HG02981 (cell line): ENCODE results near the gene OAS1.

Source experiments
- ATAC-seq: cut with Tn5 transposase; IDR thresholded peaks from one replicate; pipeline ENCODE4 v1.9.1; 2021; ENCODE audit warnings: mild to moderate bottlenecking, moderate library complexity; ENCODE audit not compliant: unreplicated experiment

Gene OAS1

DNA sequence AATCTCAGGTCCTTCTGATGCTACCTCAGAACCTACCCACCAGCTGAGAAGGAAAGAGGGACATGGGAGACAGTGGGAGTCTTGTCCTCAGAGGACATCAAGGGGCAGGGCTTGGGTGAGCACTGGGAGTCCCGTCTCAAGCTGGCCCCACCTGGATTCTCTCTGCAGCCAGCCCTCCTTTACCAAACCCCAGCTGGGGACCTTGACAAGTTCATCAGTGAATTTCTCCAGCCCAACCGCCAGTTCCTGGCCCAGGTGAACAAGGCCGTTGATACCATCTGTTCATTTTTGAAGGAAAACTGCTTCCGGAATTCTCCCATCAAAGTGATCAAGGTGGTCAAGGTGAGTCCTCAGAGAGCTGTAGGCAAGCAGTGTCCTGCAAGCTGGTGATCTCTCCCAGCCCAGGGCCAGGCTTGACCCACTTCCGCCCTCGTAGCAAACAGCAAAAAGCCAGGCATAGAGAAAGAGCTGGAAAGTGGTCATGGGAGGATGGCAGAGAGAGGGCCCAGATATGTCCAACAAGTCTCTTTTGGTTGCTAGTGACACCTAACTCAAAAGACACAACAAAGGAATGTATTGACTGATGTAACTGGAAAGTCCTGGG lies 57.4 kb downstream of the OAS1 start:
- no peak for ATAC-seq

DNA sequence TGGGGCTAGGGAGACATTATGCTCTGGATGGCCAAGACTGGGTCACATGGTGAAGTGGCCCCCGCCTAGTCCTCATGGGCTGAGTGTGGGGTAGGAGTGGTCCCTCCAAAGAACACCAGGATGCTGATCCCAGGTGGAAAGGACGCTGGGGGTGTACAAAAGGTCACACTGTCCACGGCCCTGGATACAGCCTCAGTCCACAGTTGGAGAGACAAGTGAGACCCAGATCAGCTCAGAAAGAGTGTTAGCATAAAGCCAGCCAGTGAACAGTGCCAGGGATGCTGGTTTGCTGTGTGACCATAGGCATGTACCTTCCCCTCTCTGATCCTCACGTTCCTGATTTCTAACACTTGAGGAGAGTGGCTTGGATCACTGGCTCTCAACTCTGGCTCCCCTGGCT lies 58.2 kb downstream of the OAS1 start:
- ATAC-seq: no peak

DNA sequence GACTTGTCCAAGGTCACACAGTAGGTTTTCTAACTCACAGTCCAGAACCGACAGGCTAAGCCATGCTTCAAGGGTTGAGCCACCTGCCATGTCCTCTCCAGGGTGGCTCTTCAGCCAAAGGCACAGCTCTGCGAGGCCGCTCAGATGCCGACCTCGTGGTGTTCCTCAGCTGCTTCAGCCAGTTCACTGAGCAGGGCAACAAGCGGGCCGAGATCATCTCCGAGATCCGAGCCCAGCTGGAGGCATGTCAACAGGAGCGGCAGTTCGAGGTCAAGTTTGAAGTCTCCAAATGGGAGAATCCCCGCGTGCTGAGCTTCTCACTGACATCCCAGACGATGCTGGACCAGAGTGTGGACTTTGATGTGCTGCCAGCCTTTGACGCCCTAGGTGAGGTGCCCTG lies 58.9 kb downstream of the OAS1 start:
- ATAC-seq: no peak

DNA sequence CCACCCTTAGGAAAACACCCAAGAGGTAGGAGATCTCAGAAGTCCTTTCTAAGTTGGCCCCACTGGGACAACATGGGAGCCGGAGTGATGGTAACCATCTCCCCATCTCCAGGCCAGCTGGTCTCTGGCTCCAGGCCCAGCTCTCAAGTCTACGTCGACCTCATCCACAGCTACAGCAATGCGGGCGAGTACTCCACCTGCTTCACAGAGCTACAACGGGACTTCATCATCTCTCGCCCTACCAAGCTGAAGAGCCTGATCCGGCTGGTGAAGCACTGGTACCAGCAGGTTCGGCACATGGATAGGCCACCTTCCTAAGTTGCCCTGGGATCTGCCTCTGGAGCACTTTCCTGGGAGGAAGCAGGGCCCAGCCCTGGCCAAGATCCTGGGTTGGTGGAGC lies 60.5 kb downstream of the OAS1 start:
- ATAC-seq: no peak

DNA sequence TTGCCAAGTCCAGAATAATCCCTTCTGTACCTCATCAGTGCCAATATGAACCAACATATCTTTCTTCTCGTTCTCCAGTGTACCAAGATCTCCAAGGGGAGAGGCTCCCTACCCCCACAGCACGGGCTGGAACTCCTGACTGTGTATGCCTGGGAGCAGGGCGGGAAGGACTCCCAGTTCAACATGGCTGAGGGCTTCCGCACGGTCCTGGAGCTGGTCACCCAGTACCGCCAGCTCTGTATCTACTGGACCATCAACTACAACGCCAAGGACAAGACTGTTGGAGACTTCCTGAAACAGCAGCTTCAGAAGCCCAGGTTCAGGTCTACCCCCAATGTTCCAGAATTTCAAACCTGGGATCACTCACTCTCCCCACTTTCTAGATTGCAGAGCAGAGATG lies 61.1 kb downstream of the OAS1 start:
- no peak for ATAC-seq
